ENCODE results near the gene RANGAP1.
A peak's percentile ranks its signal among the peaks of the same experiment; 100 is the strongest.

RANGAP1 gene

DNA sequence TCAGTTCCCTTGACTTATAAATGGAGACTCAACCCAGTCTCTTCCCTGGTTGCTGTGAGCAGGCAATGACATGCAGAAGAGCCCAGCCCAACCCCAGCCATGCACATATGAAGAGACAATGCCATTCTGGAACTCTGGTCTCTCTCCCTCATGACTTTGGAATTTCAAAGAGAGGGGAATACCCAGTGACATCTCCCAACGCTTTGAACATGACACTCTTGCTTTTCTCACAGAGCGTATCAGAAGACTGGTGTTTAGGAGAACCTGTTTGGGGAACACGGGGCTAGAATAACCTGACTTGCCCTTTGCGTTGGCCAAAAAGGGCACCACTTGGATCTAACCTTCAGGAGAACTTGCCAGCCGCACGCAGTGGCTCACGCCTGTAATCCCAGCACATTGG, 12.9 kb downstream of the RANGAP1 start:
- no peak overlapping the region for H3K4me3 ChIP-seq (ENCODE audit: low read depth, low read length)
- DNase-seq (ENCODE audit: low read depth), result no peak
- TF ChIP-seq CTCF (IDR thresholded peaks at IDR 0.05; ENCODE audit: control insufficient read depth, extremely low read depth, insufficient read depth), result no peak

GRCh38 chr22:41271787-41272186, 14.2 kb downstream of the RANGAP1 start:
- H3K4me3 ChIP-seq (ENCODE audit: low read depth, low read length), result no peak overlapping the region
- no peak for DNase-seq (ENCODE audit: low read depth)
- no peak for TF ChIP-seq CTCF (IDR thresholded peaks at IDR 0.05; ENCODE audit: control insufficient read depth, extremely low read depth, insufficient read depth)

DNA sequence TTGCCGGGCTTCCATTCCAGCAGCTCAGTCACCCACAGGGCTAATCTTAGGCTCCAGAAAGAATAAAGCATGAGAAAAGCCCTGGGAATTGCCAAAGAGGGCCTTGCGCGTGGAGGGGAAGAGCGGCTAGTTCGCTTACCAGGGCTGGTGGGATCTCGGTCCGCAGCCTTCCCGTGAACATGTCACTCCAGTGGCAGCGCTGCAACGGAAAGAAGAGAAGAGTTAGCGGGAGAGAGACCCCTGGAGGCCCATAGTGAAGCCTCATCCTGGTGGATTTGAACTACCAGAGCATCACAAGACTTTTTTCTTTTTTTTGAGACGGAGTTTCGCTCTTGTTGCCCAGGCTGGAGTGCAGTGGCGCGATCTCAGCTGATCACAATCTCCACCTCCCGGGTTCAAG, 18.0 kb downstream of the RANGAP1 start:
- TF ChIP-seq CTCF (IDR thresholded peaks at IDR 0.05; ENCODE audit: control insufficient read depth, extremely low read depth, insufficient read depth), result no peak
- no peak overlapping the region for H3K4me3 ChIP-seq (ENCODE audit: low read depth, low read length)
- DNase-seq (ENCODE audit: low read depth), result no peak

- no peak for TF ChIP-seq CTCF (IDR thresholded peaks at IDR 0.05; ENCODE audit: control insufficient read depth, extremely low read depth, insufficient read depth)
- no peak overlapping the region for H3K4me3 ChIP-seq (ENCODE audit: low read depth, low read length)
- DNase-seq (ENCODE audit: low read depth), result no peak
Observed at GRCh38 chr22:41264408-41264941, 21.5 kb downstream of the RANGAP1 start.

DNA sequence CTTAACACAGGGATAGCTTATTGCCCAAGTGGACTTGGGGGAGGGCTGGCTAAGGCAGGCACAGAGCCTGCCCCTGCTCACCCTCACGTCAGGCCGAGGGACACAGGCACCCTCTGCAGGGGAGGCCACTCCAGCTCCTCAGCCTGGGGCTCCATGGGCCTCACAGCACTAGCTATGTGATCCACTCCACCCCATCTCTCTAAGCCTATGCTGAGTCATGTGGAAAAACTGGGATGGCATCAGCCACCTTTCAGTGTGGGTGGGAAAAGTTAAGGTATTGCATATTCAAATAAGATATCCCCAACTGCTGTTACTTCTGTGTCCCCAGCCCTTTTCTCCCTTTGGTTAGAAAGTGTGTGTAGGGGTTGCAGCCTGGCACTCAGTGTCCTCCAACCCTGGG, 22.3 kb downstream of the RANGAP1 start:
- no peak for TF ChIP-seq CTCF (IDR thresholded peaks at IDR 0.05; ENCODE audit: control insufficient read depth, extremely low read depth, insufficient read depth)
- H3K4me3 ChIP-seq (ENCODE audit: low read depth, low read length), result no peak overlapping the region
- DNase-seq (ENCODE audit: low read depth), result no peak

DNA sequence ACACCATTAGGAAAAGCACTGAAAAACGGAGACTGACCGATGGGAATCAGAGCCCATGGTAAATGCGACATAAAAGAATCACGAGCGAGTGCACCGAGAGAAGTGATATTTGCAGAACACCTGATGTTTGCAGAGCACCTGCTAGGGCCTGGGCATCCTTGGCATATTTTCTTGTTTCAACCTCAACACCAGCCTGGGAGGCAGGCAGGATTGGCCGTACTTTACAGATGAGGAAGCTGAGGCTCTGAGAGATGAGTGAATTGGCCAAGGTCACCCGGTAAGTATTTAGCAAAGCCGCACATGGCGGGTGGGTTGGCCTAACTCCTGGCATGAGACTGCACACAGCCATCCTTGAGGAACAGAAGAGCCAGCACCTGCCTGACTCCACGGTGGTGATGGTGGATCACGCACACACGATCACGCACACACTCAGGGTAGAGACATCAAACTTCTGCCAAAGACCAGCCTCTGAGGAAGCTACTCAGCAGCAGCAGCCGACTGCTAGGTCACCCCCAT, 23.7 kb downstream of the RANGAP1 start:
- TF ChIP-seq CTCF (IDR thresholded peaks at IDR 0.05; ENCODE audit: control insufficient read depth, extremely low read depth, insufficient read depth), result no peak
- DNase-seq (ENCODE audit: low read depth), result peak; percentile 14
- H3K4me3 ChIP-seq (ENCODE audit: low read depth, low read length), result no peak overlapping the region

Measured in LNCaP clone FGC (cell line).